Testis (tissue), 2 donors: ENCODE measurements around the gene ITGB5.

Experiments used
- POLR2A ChIP-seq: fragments of 450-650 bp; IDR thresholded peaks from one replicate; pipeline ENCODE4 v1.6.1; 2017; ENCODE audit warnings: antibody characterized with exemption, mild to moderate bottlenecking, moderate library complexity
- TF ChIP-seq, protein P1 (sequence below), 3 experiments: fragments of 450-650 bp in 2 of 3; fragments of 200-600 bp in 1 of 3; sonication (generic) in 1 of 3; IDR thresholded peaks; one replicate each; pipeline ENCODE4 v1.5.1; 2016 to 2019; ENCODE audit warnings: antibody characterized with exemption in 3 of 3, mild to moderate bottlenecking in 2 of 3, moderate library complexity in 1 of 3

DNA sequence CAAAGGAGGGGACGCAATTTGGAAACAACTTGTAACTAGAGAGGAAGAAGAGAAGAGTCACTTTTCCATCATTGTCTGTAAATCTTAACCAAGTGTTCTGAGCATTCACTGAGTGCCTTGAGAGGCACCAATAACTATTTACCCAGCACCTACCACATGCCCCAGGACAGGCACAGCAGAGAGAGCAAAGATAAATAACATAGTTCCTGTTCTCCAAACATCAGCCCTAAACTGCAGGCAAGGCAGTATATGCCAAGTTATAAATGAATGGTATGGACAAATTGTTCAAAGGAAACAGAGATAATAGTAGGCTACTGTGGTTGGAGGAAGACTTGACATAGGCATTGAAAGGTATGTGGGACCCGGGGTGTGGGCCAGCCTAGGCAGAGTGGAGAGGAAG is 45.6 kb downstream of the ITGB5 start:
- TF ChIP-seq, protein P1, sequence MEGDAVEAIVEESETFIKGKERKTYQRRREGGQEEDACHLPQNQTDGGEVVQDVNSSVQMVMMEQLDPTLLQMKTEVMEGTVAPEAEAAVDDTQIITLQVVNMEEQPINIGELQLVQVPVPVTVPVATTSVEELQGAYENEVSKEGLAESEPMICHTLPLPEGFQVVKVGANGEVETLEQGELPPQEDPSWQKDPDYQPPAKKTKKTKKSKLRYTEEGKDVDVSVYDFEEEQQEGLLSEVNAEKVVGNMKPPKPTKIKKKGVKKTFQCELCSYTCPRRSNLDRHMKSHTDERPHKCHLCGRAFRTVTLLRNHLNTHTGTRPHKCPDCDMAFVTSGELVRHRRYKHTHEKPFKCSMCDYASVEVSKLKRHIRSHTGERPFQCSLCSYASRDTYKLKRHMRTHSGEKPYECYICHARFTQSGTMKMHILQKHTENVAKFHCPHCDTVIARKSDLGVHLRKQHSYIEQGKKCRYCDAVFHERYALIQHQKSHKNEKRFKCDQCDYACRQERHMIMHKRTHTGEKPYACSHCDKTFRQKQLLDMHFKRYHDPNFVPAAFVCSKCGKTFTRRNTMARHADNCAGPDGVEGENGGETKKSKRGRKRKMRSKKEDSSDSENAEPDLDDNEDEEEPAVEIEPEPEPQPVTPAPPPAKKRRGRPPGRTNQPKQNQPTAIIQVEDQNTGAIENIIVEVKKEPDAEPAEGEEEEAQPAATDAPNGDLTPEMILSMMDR (IDR thresholded peaks at IDR 0.05), result no peak
- no peak for TF ChIP-seq POLR2A
